Measurements from ENCODE around the gene EGFLAM.

The EGFLAM gene

DNA sequence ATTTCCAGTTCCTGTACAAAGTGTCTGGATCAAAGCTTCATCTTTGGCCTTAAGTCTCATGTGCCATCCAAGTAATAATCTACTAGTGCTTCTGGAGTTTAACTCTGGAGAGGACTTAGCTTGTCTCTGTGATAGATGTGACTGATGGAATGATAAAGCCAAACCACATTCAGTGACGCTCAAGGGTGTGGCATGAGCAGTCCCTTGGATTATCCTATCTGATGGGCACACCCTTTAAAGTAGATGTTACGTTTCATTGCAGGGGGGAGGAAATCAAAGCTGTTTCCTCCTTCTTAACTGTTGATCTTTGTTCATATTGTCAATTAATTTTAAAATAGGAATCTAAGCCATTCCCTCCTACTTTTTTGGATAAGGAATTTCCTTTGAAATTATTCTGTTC lies 8.5 kb upstream of the EGFLAM start:
- no peak for DNase-seq (ENCODE audit: low read depth)
- no peak overlapping the region for H3K4me3 ChIP-seq (ENCODE audit: control insufficient read depth, low read depth, low read length)
- TF ChIP-seq, protein P1, sequence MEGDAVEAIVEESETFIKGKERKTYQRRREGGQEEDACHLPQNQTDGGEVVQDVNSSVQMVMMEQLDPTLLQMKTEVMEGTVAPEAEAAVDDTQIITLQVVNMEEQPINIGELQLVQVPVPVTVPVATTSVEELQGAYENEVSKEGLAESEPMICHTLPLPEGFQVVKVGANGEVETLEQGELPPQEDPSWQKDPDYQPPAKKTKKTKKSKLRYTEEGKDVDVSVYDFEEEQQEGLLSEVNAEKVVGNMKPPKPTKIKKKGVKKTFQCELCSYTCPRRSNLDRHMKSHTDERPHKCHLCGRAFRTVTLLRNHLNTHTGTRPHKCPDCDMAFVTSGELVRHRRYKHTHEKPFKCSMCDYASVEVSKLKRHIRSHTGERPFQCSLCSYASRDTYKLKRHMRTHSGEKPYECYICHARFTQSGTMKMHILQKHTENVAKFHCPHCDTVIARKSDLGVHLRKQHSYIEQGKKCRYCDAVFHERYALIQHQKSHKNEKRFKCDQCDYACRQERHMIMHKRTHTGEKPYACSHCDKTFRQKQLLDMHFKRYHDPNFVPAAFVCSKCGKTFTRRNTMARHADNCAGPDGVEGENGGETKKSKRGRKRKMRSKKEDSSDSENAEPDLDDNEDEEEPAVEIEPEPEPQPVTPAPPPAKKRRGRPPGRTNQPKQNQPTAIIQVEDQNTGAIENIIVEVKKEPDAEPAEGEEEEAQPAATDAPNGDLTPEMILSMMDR (IDR thresholded peaks at IDR 0.05; ENCODE audit: control insufficient read depth, insufficient read depth, low read depth, low read length, missing control alignments): no peak

DNA sequence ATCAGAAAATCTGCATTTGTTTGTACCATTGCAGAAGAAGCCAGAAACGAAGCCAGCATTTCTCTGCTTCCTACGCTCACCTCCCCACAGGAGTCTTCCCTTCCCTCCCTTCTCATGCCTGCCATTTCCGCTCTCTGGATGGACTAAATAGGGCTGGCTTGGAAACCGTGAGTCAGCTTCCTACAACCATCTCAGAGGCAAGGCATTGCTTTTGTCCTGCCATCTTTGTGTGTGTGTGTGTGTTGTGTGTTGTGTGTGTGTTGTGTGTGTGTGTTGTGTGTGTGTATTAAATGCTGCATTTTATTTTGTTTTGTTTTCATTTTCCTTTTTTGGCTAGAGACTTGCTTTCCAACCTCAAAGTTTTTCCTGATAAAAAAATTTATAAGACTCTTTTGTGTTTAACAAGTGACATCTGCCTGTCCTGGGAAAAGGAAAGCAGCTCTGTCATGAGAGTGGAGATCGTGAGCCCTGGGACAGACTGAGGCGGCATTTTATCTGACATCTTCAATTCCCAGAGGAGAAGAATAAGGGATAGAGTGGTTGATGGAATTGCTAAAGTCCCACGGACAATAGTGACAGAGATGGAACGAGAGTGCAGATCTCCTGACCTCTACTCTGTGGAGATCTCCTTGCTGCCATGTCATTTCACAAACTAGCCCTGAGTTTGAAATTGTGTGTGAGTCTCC lies 7.5 kb upstream of the EGFLAM start:
- H3K4me3 ChIP-seq (ENCODE audit: control insufficient read depth, low read depth, low read length): no peak overlapping the region
- DNase-seq (ENCODE audit: low read depth): no peak
- TF ChIP-seq, protein P1 (IDR thresholded peaks at IDR 0.05; ENCODE audit: control insufficient read depth, insufficient read depth, low read depth, low read length, missing control alignments): no peak

DNA sequence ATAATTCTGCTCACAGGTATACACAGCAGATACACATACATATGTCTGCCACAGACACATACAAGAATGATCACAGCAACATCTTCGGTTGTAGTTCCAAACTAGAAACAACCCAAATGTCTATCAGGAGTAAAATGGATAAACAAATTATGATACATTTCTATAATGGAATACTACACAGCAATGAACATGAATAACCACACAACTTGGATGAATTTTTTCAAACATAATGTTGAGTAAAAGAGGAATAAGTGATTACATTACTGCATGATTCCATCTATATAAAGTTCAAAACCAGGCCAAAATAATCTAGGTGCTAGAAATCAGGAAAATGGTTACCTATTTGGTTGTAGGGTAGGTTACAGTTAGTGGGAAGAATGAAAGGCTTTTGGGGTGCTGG lies 4.6 kb upstream of the EGFLAM start:
- TF ChIP-seq, protein P1 (IDR thresholded peaks at IDR 0.05; ENCODE audit: control insufficient read depth, insufficient read depth, low read depth, low read length, missing control alignments): no peak

DNA sequence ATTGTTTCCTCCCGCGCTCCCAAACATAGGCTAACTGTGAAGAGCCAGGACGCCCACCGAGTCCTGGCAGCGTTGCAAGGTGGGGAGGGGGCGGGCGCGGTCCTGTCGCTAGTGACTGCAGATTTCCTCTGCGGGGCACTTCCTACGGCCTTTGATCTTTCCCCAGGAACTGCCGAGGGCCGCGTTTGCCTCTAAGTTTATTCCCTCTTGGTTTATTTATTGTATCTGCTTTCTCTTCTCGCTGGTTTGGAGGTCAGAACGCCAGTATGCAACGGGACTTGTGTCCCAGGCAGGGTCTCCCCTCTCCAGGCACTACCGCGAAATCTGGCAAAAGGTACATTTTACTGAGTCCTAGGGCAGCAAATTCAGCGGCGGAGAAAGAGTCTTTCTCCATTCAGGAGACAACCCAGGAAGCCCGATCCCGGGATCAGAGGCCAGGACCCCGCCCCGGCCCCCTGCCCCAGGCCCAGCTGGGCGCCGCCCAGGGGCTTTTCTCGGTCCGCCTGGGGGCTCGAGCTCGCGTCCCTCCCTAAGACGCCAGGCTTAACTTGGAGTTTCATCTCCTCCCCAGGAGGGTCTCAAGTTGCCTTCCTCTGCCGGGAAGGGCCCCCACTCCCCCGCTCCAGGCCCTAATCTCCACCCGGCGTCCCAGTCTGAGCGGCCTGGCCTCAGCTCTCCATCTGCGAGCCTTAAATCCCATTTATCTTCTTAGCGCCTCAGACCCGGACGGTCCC lies 884 bp upstream of the EGFLAM start:
- TF ChIP-seq, protein P1 (IDR thresholded peaks at IDR 0.05; ENCODE audit: control insufficient read depth, insufficient read depth, low read depth, low read length, missing control alignments): no peak
- DNase-seq (ENCODE audit: low read depth): no peak
- no peak overlapping the region for H3K4me3 ChIP-seq (ENCODE audit: control insufficient read depth, low read depth, low read length)

More for the DNA sequence above, 4.6 kb upstream of the EGFLAM start:
- H3K4me3 ChIP-seq (ENCODE audit: control insufficient read depth, low read depth, low read length): no peak overlapping the region
- DNase-seq (ENCODE audit: low read depth): no peak

DNA sequence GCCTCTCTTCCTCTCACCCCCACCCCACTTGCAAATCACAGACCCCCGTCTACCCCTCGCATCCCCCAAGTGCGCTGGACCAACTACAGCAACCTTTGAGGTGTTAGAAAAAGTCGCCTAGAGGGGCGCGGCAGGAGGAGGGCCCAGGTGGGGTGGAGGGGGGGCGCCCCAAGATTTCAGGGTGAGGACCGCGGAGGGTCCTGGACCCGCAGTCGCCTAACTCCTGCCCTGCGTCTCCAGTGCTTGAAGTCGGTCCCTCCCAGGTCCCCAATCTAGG lies 379 bp upstream of the EGFLAM start:
- TF ChIP-seq, protein P1 (IDR thresholded peaks at IDR 0.05; ENCODE audit: control insufficient read depth, insufficient read depth, low read depth, low read length, missing control alignments): no peak
- H3K4me3 ChIP-seq (ENCODE audit: control insufficient read depth, low read depth, low read length): peak overlapping the region; percentile 37
- DNase-seq (ENCODE audit: low read depth): no peak

DNA sequence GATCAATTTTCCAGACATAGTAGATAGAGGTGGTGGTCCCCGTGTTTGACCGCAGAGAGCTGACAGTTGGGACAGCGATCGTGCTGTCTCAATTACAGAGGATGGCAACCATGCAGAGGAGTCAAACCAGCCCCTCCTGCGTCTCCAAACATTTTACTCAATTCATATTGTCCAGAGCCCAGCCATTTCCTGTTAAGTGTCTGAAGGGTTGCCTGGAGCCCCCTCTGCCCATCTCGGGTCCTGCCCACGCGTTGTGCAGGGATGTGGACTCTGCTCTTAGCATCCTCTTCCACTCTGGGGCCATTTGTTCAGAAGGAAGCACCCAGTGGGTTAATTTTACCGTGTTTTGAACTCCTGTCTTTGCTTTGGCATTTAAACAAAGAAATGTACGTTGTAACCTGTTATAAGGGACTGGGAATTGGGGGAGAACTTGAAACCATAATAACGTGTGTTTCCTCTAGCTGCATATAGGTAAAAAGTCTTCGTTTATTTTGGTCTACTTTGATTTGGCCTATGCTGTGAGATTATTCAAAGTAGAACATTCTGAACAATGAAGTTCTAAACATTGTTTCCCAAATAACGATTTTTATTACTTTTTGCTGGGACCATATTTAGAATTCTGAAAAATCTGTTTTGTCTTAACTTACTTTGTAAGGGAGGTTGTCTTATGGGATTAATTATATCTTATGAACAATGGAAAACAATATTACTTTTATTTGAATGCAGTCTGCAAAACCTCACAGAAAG lies 876 bp downstream of the EGFLAM start:
- TF ChIP-seq, protein P1 (IDR thresholded peaks at IDR 0.05; ENCODE audit: control insufficient read depth, insufficient read depth, low read depth, low read length, missing control alignments): no peak
- DNase-seq (ENCODE audit: low read depth): no peak
- H3K4me3 ChIP-seq (ENCODE audit: control insufficient read depth, low read depth, low read length): no peak overlapping the region

Data from AG09309 (cell line).